ENCODE data around the gene CLIP1. TPM values are rescaled to one million over a fixed set of nuclear protein-coding genes. Genes with fewer than 3 reads are reported as not detected.

The CLIP1 gene
- total and polyA plus RNA-seq, 2 of the 4 experiments (the other 2 are of a cell fraction): 38.0 to 54.8 TPM

GRCh38 chr12:122459211-122459610 is 36.7 kb upstream of the CLIP1 start:
- intact Hi-C loops (cut with micrococcal nuclease): no loop called here
- CTCF ChIA-PET: no interaction called here
- dilution Hi-C loops (cut with HindIII; ENCODE audit: low sequenced_read_pairs, unreplicated experiment): no loop called here

More at GRCh38 chr12:122459211-122459610, 36.7 kb upstream of the CLIP1 start:
- no peak overlapping the region for H2AFZ ChIP-seq (replicated peaks; ENCODE audit: low read length, poor library complexity)
- no peak overlapping the region for H3K56ac ChIP-seq (ENCODE audit: extremely low read depth, insufficient read depth, low read length)
- H4K91ac ChIP-seq (ENCODE audit: insufficient read depth, low read depth, low read length): no peak overlapping the region
- no peak overlapping the region for H4K8ac ChIP-seq (ENCODE audit: low read depth in 2 of 2, low read length in 2 of 2)
- no peaks in the 10 kb centered on the region for H3K27me3 ChIP-seq (ENCODE audit: control insufficient read depth, insufficient read depth, low read length)
- H3K4me1 ChIP-seq (ENCODE audit: control insufficient read depth, insufficient read depth, low read length): no peaks in the 10 kb centered on the region
- H4K5ac ChIP-seq (ENCODE audit: low read depth, low read length): no peak overlapping the region
- DNase-seq (no peak), ATAC-seq (ENCODE audit: low read depth) (no peak)
- H3K4ac ChIP-seq (ENCODE audit: low read depth, low read length): no peak overlapping the region
- no peak overlapping the region for H2BK5ac ChIP-seq (ENCODE audit: low read depth, low read length, poor library complexity, severe bottlenecking)
- BruUV-seq (replicated peaks): no TSS peak
- H2BK15ac ChIP-seq (ENCODE audit: low read depth, low read length): no peak overlapping the region
- H3K36me3 ChIP-seq (ENCODE audit: control insufficient read depth, insufficient read depth, low read length): no peaks in the 10 kb centered on the region
- no peak overlapping the region for H2BK120ac ChIP-seq (ENCODE audit: low read depth, low read length)
- no peak overlapping the region for H3K18ac ChIP-seq (ENCODE audit: low read depth, low read length)
- no peak overlapping the region for H3K27ac ChIP-seq (ENCODE audit: insufficient read depth, low read length)
- H2AK9ac ChIP-seq (replicated peaks; ENCODE audit: low read depth, low read length, poor library complexity): no peak overlapping the region
- H3K4me2 ChIP-seq (ENCODE audit: low read depth, low read length): no peak overlapping the region
- no peak overlapping the region for H2AK5ac ChIP-seq (ENCODE audit: low read depth, low read length)
- POLR2A ChIA-PET (ENCODE audit: unreplicated experiment): no interaction called here
- H2BK20ac ChIP-seq (ENCODE audit: low read depth, low read length): no peak overlapping the region
- no peak overlapping the region for H3K9ac ChIP-seq (ENCODE audit: low read depth, low read length)
- no peak overlapping the region for H3K23ac ChIP-seq (ENCODE audit: low read depth, low read length)
- 40% methylated on average over 1 of the region's 2 CpGs; no CpG with 5 or more reads in 1 of the 2 experiments for WGBS, 2 experiments (ENCODE audit: extremely low coverage in 2 of 2, insufficient read length in 1 of 2)
- in situ Hi-C loops (cut with MboI; ENCODE audit: low sequenced_read_pairs): no loop called here
- no peaks in the 10 kb centered on the region for H3K9me3 ChIP-seq (ENCODE audit: control insufficient read depth, insufficient read depth, low read length)
- H3K79me1 ChIP-seq (ENCODE audit: low read depth in 1 of 2, low read length in 2 of 2): no peaks in the 10 kb centered on the region
- no peak overlapping the region for H3K14ac ChIP-seq (replicated peaks; ENCODE audit: low read depth, low read length)
- TF ChIP-seq CEBPB (IDR thresholded peaks at IDR 0.05; ENCODE audit: low read depth, low read length) (peak; percentile 85), CTCF (conservative IDR thresholded peaks at IDR 0.05; ENCODE audit: low read depth, low read length) (no peak)
- H4K20me1 ChIP-seq (ENCODE audit: insufficient read depth, low read length): no peaks in the 10 kb centered on the region
- no peak overlapping the region for H3K4me3 ChIP-seq (ENCODE audit: insufficient read depth, low read depth, low read length)
- peaks cover 13% of the 10 kb centered on the region for H3K9me1 ChIP-seq (ENCODE audit: insufficient read depth, low read length)

Measured in IMR-90 (cell line).